SK-N-MC (cell line): ENCODE measurements around the gene EXOC3.

Experiments
- DNase-seq: peaks from one replicate; pipeline ENCODE4 v3.0.0-alpha.2; 2011; ENCODE audit warnings: low read depth, low spot score
- H3K27ac ChIP-seq: fragments of 200-600 bp; sonication (generic); 2 replicates; pipeline ENCODE4 v1.5.1; 2016; ENCODE audit warnings: mixed run types
- H3K36me3 ChIP-seq: fragments of 200-600 bp; sonication (generic); 2 replicates; pipeline ENCODE4 v1.6.1; 2017; ENCODE audit warnings: antibody characterized with exemption, low read length, mixed read lengths; ENCODE audit not compliant: insufficient read depth
- H3K4me3 ChIP-seq: fragments of 200-600 bp; sonication (generic); 2 replicates; pipeline ENCODE4 v1.5.1; 2016
- H3K9ac ChIP-seq: fragments of 200-600 bp; sonication (generic); 2 replicates; pipeline ENCODE4 v1.8.0; 2017; ENCODE audit warnings: mixed run types, mixed read lengths; ENCODE audit not compliant: insufficient read length
- H3K9me3 ChIP-seq: fragments of 200-600 bp; sonication (generic); 2 replicates; pipeline ENCODE4 v1.6.1; 2017; ENCODE audit warnings: low read depth, mild to moderate bottlenecking, antibody characterized with exemption, low read length, moderate library complexity, mixed read lengths
- EZH2 ChIP-seq: fragments of 200-600 bp; sonication (generic); IDR thresholded peaks from one replicate; pipeline ENCODE4 v1.6.1; 2017; ENCODE audit warnings: antibody characterized with exemption
- FOXP2 ChIP-seq: optimal IDR thresholded peaks from 2 replicates; pipeline ENCODE3; 2011; ENCODE audit warnings: mild to moderate bottlenecking, moderate library complexity; ENCODE audit not compliant: insufficient read depth; ENCODE audit errors: extremely low read length, control extremely low read depth
- POLR2AphosphoS5 ChIP-seq: IDR thresholded peaks from 2 replicates; pipeline ENCODE4 v1.6.1; 2012; ENCODE audit warnings: mild to moderate bottlenecking, low read depth, low read length, borderline replicate concordance

The EXOC3 gene

DNA sequence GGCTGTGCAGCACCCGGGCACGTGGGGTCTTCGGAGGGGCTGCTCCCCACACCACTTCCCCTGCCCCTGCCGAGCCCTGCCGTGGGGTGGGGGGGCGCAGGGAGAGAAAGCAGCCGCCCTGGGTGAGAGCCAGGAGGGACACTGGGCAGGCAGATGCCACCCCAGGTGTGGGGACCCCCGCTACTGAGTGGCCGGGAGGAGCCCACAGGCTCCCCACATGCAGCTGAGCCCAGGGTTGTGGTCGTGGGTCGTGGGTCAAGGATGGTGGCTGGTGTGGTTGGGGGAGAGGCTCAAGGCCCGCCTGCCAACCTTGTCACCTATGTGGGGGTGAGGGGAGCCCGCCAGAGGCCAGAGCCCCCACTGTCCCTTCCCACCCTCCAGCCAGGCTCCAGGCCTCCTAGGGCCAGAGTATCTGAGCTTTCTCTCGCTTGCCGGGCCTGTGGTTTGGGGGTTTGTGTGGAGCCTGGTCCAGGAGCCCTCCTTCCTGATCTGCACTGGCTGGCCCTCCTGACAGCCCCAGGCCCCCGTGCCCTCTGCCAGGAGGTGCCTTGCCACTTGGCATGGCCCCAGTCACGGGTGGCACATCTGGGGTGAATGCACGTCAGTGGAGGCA is 35.5 kb downstream of the EXOC3 start:
- no peak for TF ChIP-seq EZH2
- TF ChIP-seq FOXP2 = no peak
- TF ChIP-seq POLR2AphosphoS5 = no peak
- Histone ChIP-seq H3K27ac (no peak overlapping the region), H3K4me3 (no peak overlapping the region), H3K36me3 (no peaks in the 10 kb centered on the region), H3K9ac (no peak overlapping the region), H3K9me3 (no peaks in the 10 kb centered on the region)
- no peak for DNase-seq

DNA sequence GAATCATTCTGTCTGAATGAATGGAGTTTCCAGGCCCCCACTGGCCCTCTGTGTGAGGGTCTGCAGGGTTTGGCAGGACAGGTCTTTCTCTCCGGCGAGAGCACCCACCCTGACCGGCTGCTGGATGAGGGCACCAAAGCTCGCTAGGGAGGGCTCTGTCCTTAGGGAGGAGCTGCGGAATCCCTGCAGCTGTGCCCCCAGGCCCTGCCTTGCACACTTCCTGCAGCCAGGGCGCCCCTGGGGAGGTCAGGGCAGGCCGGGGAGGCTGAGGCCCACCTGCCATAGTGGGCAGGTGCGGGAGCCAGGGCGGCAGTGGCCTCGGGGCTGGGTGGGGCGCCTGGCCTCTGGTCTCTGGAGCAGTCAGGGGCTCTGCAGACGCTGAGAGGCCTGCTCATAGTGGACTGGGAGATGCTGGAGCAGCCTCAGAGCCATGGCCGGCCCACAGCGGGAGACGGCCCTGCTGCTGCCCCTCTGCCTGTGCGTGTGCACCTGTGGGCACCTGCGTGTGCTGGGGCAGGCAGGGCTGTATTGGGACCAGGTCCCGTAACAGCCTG is 36.1 kb downstream of the EXOC3 start:
- no peaks in the 10 kb centered on the region for H3K36me3 ChIP-seq
- no peak for DNase-seq
- no peak overlapping the region for H3K27ac ChIP-seq
- H3K9ac ChIP-seq = no peak overlapping the region
- H3K4me3 ChIP-seq = no peak overlapping the region
- no peaks in the 10 kb centered on the region for H3K9me3 ChIP-seq
- TF ChIP-seq EZH2 (no peak), POLR2AphosphoS5 (no peak), FOXP2 (no peak)

DNA sequence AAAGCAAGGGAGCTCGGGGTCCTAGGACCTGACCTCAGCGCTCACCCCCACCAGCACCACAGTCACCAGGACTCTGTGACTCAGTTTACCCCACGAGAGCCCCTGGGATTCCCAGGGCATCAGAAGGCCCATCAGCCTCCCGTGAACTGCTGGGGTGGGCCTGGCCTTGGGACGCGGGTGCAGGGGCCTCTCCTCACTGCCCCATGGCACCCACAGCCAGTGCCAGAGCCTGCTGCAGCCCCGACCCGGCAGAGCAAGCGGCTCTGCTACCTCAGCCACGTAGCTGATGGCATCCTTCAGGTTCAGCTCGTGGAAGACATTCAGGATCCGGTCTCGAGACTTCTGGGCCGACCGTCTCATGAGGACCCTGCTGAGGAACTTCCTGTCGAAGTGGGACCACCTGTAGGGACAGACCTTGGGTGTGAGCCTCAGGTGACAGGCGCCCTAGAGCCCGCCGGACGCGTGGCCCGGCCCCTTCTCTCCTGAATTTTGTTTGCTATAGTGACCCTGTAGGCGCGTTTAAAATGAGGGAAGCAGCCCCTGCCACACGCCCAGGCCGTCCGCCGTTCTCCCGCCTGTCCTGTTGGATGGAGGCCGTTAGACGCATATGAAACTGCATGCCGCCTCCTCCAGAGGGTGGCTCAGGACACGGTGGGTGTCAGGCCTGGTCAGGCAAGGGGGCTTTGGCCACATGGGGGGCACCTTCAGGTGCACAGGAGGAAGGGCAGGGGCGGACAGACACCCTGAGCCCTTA is 36.8 kb downstream of the EXOC3 start:
- DNase-seq = no peak
- TF ChIP-seq POLR2AphosphoS5 (no peak), FOXP2 (no peak), EZH2 (no peak)
- H3K9me3 ChIP-seq = no peaks in the 10 kb centered on the region
- no peak overlapping the region for H3K9ac ChIP-seq
- H3K36me3 ChIP-seq = no peaks in the 10 kb centered on the region
- no peak overlapping the region for H3K4me3 ChIP-seq
- H3K27ac ChIP-seq = no peak overlapping the region

DNA sequence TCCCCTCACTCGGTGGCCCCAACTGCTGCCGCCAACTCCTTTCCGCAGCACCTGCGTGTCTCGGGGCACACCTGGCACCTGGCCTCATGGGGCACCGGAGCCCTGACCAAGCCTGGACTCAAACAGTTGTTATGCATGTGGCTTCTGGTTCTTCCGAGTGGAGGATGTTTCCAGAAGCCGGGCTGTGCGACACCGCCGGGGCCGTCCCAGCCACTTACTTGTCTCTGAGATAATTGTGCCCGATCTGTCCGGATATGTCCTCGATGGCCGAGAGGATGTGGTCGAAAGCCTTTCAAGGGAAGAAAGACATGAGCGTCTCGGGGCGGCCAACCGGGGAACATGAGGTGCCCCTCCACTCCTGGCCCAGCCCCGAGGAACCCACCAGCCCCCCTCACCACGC is 38.4 kb downstream of the EXOC3 start:
- no peaks in the 10 kb centered on the region for H3K9me3 ChIP-seq
- H3K27ac ChIP-seq = no peak overlapping the region
- no peak for DNase-seq
- no peak for TF ChIP-seq FOXP2
- no peak for TF ChIP-seq POLR2AphosphoS5
- TF ChIP-seq EZH2 = no peak
- no peak overlapping the region for H3K4me3 ChIP-seq
- H3K36me3 ChIP-seq = no peaks in the 10 kb centered on the region
- no peak overlapping the region for H3K9ac ChIP-seq

DNA sequence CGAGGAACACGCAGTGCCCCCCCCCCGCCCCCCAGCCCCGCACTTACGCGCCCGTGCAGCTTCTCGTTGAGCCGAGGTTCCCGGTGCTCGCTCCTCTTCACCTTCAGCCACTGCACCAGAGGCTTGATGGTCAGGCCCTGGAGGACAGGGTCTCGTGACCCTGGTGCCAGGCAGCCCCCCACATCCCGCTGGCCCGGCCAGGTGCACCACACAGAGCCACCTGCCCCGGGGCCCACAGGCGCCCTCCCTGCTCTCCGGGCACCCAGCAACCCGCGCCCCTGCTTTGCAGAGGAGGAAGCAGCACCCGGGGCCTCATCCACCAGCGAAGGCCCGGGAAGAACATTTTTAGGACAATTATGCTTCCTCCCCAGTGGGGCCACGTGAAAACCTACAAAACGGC is 39.0 kb downstream of the EXOC3 start:
- Histone ChIP-seq H3K9ac (no peak overlapping the region), H3K36me3 (no peaks in the 10 kb centered on the region), H3K27ac (no peak overlapping the region), H3K9me3 (no peaks in the 10 kb centered on the region), H3K4me3 (no peak overlapping the region)
- no peak for TF ChIP-seq EZH2
- DNase-seq = no peak

DNA sequence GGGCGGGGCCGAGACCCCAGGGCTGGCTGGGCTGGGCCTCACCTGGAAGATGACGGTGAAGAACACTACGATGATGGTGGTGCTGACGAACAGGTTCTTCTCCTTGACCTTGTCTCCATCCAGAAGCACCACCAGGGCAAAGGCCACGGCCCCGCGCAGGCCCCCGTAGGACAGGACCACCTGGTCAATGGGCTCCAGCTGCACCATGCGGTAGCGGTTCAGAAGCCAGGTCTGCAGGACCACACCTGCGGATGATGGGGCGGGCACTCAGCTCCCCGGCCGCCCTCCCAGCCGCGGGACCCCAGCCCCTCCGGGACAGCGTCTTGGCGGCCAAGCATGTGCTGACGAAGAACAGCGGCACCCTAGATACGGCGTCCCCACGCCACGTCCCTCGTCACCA is 39.5 kb downstream of the EXOC3 start:
- no peak overlapping the region for H3K27ac ChIP-seq
- H3K9ac ChIP-seq = no peak overlapping the region
- H3K9me3 ChIP-seq = no peaks in the 10 kb centered on the region
- no peak for DNase-seq
- no peaks in the 10 kb centered on the region for H3K36me3 ChIP-seq
- H3K4me3 ChIP-seq = no peak overlapping the region
- TF ChIP-seq POLR2AphosphoS5 = no peak
- TF ChIP-seq EZH2 = no peak
- no peak for TF ChIP-seq FOXP2

DNA sequence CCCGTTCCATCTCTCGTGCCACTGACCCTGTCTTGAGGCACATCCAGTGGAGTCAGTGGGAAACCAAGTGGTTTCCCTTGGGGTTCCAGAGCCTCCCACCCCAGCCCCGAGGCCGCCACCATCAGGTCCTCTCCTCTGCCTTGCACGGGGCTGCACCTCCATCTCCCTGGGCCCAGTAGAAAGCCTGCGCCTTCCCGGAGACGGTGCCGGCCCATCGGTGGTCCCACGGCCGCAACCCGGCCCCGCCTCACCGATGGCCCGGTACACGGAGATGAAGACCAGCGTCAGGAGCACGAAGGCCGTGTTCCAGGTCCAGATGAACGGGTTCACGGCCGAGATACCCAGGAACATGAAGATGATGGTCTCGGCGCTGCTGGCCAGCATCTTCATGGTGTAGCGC is 40.0 kb downstream of the EXOC3 start:
- no peak overlapping the region for H3K9ac ChIP-seq
- no peaks in the 10 kb centered on the region for H3K36me3 ChIP-seq
- H3K9me3 ChIP-seq = no peaks in the 10 kb centered on the region
- no peak overlapping the region for H3K4me3 ChIP-seq
- TF ChIP-seq POLR2AphosphoS5 = no peak
- TF ChIP-seq EZH2 = no peak
- TF ChIP-seq FOXP2 = no peak
- no peak overlapping the region for H3K27ac ChIP-seq
- no peak for DNase-seq

DNA sequence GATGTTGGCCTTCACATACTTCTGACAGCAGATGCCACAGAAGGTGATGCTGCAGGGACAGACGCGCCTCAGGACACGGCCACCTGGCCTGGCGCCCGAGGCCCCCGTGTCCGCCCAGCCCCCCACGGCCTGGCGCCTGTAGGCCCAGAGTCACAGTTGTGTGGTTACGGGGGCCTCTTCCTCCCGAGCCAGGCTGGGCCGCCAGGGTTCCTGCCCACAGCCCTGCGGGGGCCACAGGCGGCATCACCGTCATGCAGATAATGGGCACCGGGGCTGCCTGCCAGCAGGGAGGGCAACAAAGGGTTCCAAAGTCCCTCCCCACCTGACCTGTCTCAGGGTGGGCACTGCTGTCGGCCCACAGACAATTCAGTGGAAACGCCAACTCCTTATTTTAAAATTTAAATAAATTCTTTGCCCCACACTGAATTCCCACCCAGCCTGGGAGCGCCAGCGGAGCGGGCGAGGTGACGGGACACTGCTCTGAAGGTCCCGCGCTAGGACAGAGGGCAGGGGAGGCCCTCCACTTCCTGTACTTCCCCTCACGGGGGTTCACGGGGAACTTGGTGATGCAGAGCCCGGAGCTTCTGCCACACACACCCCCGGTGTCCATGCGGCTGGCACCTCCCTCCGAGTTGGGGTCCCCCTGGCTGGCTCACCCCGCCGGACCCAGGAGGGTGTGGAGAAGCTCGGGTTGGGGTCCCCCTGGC is 40.6 kb downstream of the EXOC3 start:
- Histone ChIP-seq H3K9me3 (no peaks in the 10 kb centered on the region), H3K9ac (no peak overlapping the region), H3K4me3 (no peak overlapping the region), H3K27ac (no peak overlapping the region), H3K36me3 (no peaks in the 10 kb centered on the region)
- TF ChIP-seq EZH2 (no peak), POLR2AphosphoS5 (no peak), FOXP2 (no peak)
- DNase-seq = no peak

DNA sequence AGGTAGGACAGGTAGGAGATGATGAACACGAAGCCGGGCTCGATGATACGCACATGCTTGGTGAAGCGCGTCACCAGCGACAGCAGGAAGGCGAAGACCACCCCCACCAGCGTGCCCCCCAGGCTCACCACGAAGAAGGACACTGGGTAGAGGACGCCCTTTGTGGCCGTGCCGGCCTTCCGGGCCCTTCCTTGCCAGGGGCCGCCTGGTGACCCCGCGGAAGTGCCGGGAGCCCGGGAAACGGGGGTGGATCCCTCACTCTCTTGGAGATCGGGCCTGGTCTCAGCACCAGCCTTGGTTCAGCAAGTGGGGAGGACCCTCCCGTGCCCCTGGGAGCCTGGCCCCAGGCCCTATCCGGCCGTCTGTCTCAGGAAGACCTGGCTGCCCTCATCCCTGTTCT is 41.6 kb downstream of the EXOC3 start:
- Histone ChIP-seq H3K9ac (no peak overlapping the region), H3K27ac (no peak overlapping the region), H3K36me3 (no peaks in the 10 kb centered on the region), H3K4me3 (no peak overlapping the region), H3K9me3 (no peaks in the 10 kb centered on the region)
- TF ChIP-seq POLR2AphosphoS5 (no peak), EZH2 (no peak), FOXP2 (no peak)
- DNase-seq = no peak
